ENCODE data around the gene TDRD7. TPM values are rescaled to one million over a fixed set of nuclear protein-coding genes. Genes with fewer than 3 reads are reported as not detected.

The TDRD7 gene
- polyA plus RNA-seq, 1 donor (not counting 4 experiments of a cell fraction or from before 2014, with no cell fraction given) = 10.5 TPM

DNA sequence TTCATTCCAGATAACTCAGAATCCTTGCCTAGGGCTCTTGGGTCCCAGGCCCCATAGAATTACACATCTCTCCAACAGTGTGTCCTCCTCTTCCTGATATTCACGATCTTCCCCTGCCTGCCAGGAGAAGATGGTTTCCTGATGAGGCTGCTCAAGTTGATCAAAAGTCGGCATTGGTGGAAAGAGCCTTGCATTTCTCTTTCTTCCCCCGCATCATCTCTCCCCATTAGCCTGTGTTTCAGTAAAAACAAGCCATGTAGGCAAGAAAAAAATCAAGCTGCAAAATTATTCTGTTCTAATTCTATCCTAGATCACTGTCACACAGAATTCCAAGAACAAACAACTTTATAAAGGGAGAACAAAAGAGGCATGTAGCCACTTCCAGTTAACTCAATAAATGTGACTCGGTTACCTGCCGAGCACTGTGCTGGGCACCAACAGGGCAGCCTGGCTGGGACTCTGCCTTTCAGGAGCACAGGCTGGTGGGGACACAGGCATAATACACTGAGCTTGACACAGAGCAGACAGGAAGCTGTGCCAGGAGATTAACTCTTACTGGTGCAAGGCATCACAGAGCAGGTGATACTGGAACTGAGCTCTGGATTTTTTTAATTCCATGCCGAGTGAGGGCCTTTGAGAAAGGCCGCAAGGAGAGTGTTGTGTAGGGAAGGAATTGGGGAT is 115.1 kb downstream of the TDRD7 start:
- Histone ChIP-seq H3K4me3 (ENCODE audit: control insufficient read depth in 2 of 3, extremely low read depth in 1 of 3, insufficient read depth in 2 of 3, low read depth in 1 of 3, low read length in 3 of 3) (no peak overlapping the region), H3K9ac (ENCODE audit: control insufficient read depth, extremely low read depth, insufficient read depth, low read length) (no peak overlapping the region), H4K20me1 (ENCODE audit: control insufficient read depth, extremely low read depth, insufficient read depth, low read length) (no peaks in the 10 kb centered on the region), H3K4me2 (ENCODE audit: control insufficient read depth, extremely low read depth, insufficient read depth, low read depth, low read length) (no peak overlapping the region), H3K27ac (ENCODE audit: control insufficient read depth, insufficient read depth, low read length) (no peak overlapping the region), H3K9me3 (ENCODE audit: control insufficient read depth, low read depth, low read length) (no peaks in the 10 kb centered on the region), H3K9me1 (ENCODE audit: control insufficient read depth, extremely low read depth, insufficient read depth, low read length) (no peaks in the 10 kb centered on the region), H3K27me3 (ENCODE audit: control insufficient read depth, extremely low read depth, insufficient read depth, low read length) (no peaks in the 10 kb centered on the region), H3K79me2 (ENCODE audit: control insufficient read depth, insufficient read depth, low read length) (no peaks in the 10 kb centered on the region), H3K4me1 (ENCODE audit: control insufficient read depth, extremely low read depth, insufficient read depth, low read length) (no peaks in the 10 kb centered on the region), H3K36me3 (ENCODE audit: control insufficient read depth in 2 of 2, extremely low read depth in 1 of 2, insufficient read depth in 2 of 2, low read length in 2 of 2) (no peaks in the 10 kb centered on the region), H2AFZ (ENCODE audit: control insufficient read depth, low read length) (no peak overlapping the region)
- dilution Hi-C loops (cut with MboI; ENCODE audit: extremely low pct_ligation_motif_present, low sequenced_read_pairs) = no loop called here
- FAIRE-seq = no peak
- DNase-seq (ENCODE audit: low read depth, low spot score) = no peak
- no peak for TF ChIP-seq EZH2 (IDR thresholded peaks at IDR 0.05; ENCODE audit: low read length)
- TF ChIP-seq, protein P1, sequence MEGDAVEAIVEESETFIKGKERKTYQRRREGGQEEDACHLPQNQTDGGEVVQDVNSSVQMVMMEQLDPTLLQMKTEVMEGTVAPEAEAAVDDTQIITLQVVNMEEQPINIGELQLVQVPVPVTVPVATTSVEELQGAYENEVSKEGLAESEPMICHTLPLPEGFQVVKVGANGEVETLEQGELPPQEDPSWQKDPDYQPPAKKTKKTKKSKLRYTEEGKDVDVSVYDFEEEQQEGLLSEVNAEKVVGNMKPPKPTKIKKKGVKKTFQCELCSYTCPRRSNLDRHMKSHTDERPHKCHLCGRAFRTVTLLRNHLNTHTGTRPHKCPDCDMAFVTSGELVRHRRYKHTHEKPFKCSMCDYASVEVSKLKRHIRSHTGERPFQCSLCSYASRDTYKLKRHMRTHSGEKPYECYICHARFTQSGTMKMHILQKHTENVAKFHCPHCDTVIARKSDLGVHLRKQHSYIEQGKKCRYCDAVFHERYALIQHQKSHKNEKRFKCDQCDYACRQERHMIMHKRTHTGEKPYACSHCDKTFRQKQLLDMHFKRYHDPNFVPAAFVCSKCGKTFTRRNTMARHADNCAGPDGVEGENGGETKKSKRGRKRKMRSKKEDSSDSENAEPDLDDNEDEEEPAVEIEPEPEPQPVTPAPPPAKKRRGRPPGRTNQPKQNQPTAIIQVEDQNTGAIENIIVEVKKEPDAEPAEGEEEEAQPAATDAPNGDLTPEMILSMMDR (optimal IDR thresholded peaks at IDR 0.05 in 1 of 3, IDR thresholded peaks at IDR 0.05 in 1 of 3, conservative IDR thresholded peaks at IDR 0.05 in 1 of 3; ENCODE audit: extremely low read depth in 1 of 3, insufficient read depth in 2 of 3, low read length in 3 of 3) = no peak

GRCh38 chr9:97527626-97528528 is 116.0 kb downstream of the TDRD7 start:
- H3K27me3 ChIP-seq (ENCODE audit: control insufficient read depth, extremely low read depth, insufficient read depth, low read length) = no peaks in the 10 kb centered on the region
- H3K4me1 ChIP-seq (ENCODE audit: control insufficient read depth, extremely low read depth, insufficient read depth, low read length) = no peaks in the 10 kb centered on the region
- H3K79me2 ChIP-seq (ENCODE audit: control insufficient read depth, insufficient read depth, low read length) = no peaks in the 10 kb centered on the region
- H3K27ac ChIP-seq (ENCODE audit: control insufficient read depth, insufficient read depth, low read length) = no peak overlapping the region
- TF ChIP-seq, protein P1 (optimal IDR thresholded peaks at IDR 0.05 in 1 of 3, IDR thresholded peaks at IDR 0.05 in 1 of 3, conservative IDR thresholded peaks at IDR 0.05 in 1 of 3; ENCODE audit: extremely low read depth in 1 of 3, insufficient read depth in 2 of 3, low read length in 3 of 3) = no peak
- no peak for TF ChIP-seq EZH2 (IDR thresholded peaks at IDR 0.05; ENCODE audit: low read length)
- FAIRE-seq (no peak), DNase-seq (ENCODE audit: low read depth, low spot score) (no peak)
- no peaks in the 10 kb centered on the region for H3K9me1 ChIP-seq (ENCODE audit: control insufficient read depth, extremely low read depth, insufficient read depth, low read length)
- no peak overlapping the region for H2AFZ ChIP-seq (ENCODE audit: control insufficient read depth, low read length)
- no peaks in the 10 kb centered on the region for H3K36me3 ChIP-seq (ENCODE audit: control insufficient read depth in 2 of 2, extremely low read depth in 1 of 2, insufficient read depth in 2 of 2, low read length in 2 of 2)
- H3K4me3 ChIP-seq (ENCODE audit: control insufficient read depth in 2 of 3, extremely low read depth in 1 of 3, insufficient read depth in 2 of 3, low read depth in 1 of 3, low read length in 3 of 3) = no peak overlapping the region
- dilution Hi-C loops (cut with MboI; ENCODE audit: extremely low pct_ligation_motif_present, low sequenced_read_pairs) = no loop called here
- no peak overlapping the region for H3K4me2 ChIP-seq (ENCODE audit: control insufficient read depth, extremely low read depth, insufficient read depth, low read depth, low read length)
- no peaks in the 10 kb centered on the region for H3K9me3 ChIP-seq (ENCODE audit: control insufficient read depth, low read depth, low read length)
- H3K9ac ChIP-seq (ENCODE audit: control insufficient read depth, extremely low read depth, insufficient read depth, low read length) = no peak overlapping the region
- H4K20me1 ChIP-seq (ENCODE audit: control insufficient read depth, extremely low read depth, insufficient read depth, low read length) = no peaks in the 10 kb centered on the region

Measured in keratinocyte (primary cell).